Activated T-cell treated with anti-CD3 and anti-CD28 coated beads for 48 hours (primary cell): ENCODE data around the gene ETS1.

ENCODE experiments used
- DNase-seq: peaks from one replicate; pipeline ENCODE4 v3.0.0-alpha.2; 2020; ENCODE audit warnings: low read depth

ETS1 gene

GRCh38 chr11:128535468-128536457 lies 51.6 kb downstream of the ETS1 start:
- no peak for DNase-seq

- DNase-seq = no peak
These were observed 53.9 kb downstream of the ETS1 start for GRCh38 chr11:128533472-128533871.

- DNase-seq = no peak
These were observed 54.7 kb downstream of the ETS1 start for GRCh38 chr11:128532572-128533091.

GRCh38 chr11:128532016-128532571 lies 55.3 kb downstream of the ETS1 start:
- DNase-seq = no peak

GRCh38 chr11:128531588-128531987 lies 55.8 kb downstream of the ETS1 start:
- no peak for DNase-seq

- DNase-seq = no peak
These were observed 57.0 kb downstream of the ETS1 start for GRCh38 chr11:128530118-128531074.

GRCh38 chr11:128528294-128528693 lies 59.1 kb downstream of the ETS1 start:
- DNase-seq = no peak

GRCh38 chr11:128527046-128527445 lies 60.3 kb downstream of the ETS1 start:
- no peak for DNase-seq

GRCh38 chr11:128525411-128526243 lies 61.7 kb downstream of the ETS1 start:
- DNase-seq = no peak

GRCh38 chr11:128524172-128524571 lies 63.2 kb downstream of the ETS1 start:
- DNase-seq = no peak

GRCh38 chr11:128523641-128524040 lies 63.7 kb downstream of the ETS1 start:
- no peak for DNase-seq

- DNase-seq = no peak
These were observed 64.3 kb downstream of the ETS1 start for GRCh38 chr11:128522943-128523518.

- peak; percentile 91 for DNase-seq
These were observed 65.1 kb downstream of the ETS1 start for GRCh38 chr11:128522055-128522942.

- no peak for DNase-seq
These were observed 65.7 kb downstream of the ETS1 start for GRCh38 chr11:128521682-128522054.

- DNase-seq = no peak
These were observed 66.3 kb downstream of the ETS1 start for GRCh38 chr11:128520888-128521681.

- DNase-seq = no peak
These were observed 67.0 kb downstream of the ETS1 start for GRCh38 chr11:128520206-128520887.

- DNase-seq = no peak
These were observed 68.0 kb downstream of the ETS1 start for GRCh38 chr11:128519338-128519737.

GRCh38 chr11:128518493-128519207 lies 68.7 kb downstream of the ETS1 start:
- no peak for DNase-seq
